Hematopoietic multipotent progenitor cell treated with erythropoietin and hydrocortisone succinate and interleukin-3 and kit ligand, for 6 days (in vitro differentiated cells): ENCODE data around the gene CD300H.

ENCODE experiments used
- DNase-seq: peaks from one replicate; pipeline ENCODE4 v3.0.0-alpha.2; 2015

The CD300H gene

DNA sequence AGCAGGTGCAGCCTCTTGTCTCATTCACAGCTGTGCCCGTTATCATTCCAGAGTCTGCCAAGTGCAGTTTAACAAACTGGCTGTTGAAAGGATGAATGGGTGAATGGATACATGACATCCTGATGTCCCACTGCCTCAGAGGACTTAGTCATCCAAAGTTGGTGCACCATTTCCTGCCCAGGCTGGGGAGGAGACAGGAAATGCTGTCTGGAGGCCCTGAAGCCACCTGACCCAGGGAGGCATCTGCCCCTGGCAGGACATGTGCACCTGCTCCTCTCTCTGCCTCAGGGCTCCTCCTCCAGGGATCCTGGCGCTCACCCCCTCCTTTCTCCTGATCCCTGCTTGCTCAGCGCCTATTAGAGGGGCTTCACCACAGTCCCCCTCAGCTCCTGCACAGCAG, 19.6 kb downstream of the CD300H start:
- no peak for DNase-seq

DNA sequence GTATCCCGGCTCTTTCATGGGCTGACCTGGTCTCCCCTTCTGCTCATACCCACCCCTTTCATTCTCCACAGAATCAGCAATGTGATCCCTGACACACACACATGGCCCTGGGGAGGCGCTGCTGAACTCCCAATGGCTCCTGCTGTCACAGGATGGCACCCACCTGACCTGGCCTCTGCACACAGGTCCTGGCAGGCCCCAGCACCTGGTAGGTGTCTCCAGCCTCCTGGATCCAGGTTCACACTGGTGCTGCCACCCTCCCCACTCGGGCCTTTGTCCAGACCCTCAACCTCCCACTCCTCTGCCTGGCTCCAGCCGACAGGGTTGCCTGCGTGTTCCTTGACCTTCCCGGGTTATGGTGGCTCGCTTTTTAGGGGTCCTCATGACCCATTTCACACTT, 20.0 kb downstream of the CD300H start:
- no peak for DNase-seq

DNA sequence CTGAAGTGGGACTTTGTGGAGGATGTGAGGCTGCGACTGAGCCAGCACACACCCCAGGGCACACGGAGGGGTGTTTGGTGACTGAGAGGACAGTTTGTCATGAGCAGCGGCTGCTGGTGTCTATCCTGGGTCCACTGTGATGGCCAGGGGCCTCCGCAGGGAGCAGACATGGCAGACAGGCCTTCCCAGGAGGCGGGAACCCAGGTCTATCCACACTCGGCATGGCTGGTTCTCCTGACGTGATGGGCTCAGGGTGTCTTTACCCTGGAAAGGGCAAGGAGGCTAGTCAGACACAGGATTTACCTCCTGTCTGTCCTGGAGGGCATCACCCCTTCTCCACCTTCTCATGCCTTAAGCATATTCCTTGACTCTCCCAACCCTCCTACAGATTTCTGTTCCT, 20.7 kb downstream of the CD300H start:
- DNase-seq, result no peak

DNA sequence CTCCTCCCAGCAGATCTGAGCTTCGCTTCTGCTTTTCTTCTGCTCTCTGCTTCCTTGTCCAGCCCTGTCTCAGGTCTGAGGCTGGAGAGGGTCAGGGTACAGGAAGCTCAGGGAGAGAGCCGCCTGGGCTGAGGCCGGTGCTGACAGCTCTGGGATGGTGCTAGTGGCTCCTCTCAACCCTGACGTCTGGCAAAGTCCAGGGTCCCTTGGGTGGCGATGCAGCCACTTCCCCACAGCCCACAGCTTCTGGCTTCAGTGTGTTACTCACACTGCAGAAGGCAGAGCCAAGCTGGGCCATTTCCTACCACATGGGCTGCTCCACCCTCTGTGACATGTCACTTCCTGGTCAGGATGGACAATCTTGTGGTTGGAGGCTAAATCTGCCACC, 21.5 kb downstream of the CD300H start, which contains the start of gene CD300C:
CD300C (minus strand) TSS at position 273 of the 388 bp plus-strand sequence. CDS start 333 bp downstream, outside the sequence.
- DNase-seq, result peak; percentile 60

DNA sequence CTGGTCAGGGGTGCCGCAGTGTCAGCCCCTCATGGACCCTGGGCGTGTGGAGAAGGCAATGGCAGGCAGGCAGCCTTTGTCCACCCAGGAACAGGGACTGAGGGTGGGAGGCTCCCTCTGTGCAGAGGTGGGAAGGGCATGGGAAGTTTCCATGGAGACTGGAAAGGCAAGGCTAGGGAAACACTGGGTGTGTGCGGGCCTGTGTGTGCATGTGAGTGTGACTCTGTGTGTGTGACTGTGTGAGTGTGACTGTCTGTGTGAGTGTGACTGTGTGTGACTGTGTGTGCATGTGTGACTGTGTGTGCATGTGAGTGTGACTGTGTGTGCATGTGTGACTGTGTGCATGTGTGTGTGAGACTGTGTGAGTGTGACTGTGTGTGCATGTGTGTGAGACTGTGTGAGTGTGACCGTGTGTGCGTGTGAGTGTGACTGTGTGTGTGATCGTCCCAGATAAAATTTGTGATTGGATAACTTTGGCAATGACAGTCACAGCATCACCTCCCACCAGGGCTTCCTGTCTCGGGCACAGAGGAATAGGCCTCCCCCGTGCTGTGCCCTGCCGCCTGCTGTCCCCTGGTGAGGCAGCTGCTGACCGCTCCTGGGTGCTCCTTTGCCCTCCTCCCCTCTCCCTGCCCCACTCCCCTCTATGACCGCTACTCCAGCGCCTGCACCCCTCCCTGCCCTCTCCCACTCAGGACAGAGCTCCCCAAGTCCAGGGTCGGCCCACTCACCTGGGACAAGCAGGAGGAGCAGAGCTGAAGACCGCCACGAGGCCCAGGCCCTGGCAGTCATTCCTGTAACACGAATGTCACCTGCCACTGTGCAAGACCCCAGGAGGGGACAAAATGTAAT, 22.1 kb downstream of the CD300H start:
- DNase-seq, result no peak

DNA sequence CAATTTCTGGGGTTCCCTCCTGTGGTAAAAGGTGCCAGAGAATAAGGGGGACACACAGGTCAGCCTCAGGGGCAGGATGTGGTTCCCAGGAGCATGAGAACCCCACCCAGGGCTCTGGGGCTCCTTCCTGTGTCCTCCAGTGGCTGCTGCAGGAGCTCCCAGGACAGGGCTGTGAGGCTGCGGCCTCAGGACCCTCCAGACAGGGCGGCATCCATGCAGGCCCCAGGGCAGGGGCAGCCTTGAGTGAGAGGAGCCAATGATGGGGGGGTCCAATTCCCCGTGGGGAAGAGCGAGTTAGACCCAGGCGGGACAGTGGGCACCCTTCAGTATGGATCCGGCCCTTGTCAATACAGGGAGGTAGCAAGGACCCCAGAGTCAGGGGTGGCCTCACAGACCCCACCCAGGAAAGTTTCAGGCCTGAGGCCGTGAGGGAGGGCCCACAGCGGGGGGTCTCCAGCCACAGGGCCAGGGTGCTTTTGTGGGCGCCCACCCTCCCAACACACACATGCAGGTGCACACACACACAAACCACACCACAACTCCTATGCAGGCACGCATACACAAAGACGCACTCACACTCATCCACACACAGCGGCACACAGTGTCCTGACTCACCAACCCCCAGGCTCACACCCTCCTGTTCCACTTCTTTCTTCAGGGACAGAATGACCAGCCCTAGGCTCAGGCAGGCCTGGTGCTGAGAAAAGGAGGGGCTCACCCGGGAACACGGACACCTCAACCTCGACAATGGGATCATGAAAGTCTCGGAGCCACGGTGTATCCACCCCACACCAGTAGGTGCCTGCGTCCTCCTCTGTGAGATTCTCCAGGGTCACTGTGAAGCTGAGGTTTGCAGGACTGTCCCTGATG, 23.2 kb downstream of the CD300H start:
- DNase-seq, result no peak

DNA sequence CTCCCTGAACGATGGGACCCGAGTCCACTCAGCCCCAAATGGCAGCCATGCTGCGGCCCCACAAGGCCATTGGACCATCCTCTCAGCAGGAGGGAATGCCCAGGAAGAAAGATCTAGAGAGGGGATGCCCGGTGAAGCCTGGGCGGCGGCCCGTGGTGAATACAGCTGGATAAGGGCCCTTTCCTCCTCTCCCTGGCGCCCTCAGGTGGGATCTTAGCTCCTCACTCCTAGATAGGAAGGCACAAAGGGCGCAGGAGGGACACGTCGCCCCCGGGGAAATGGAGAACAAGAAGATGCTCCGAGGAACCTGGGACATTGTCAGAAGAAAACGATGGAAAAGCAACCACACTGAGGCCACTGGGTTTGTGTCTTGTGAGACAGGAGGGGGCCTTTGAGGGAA, 23.9 kb downstream of the CD300H start:
- no peak for DNase-seq

DNA sequence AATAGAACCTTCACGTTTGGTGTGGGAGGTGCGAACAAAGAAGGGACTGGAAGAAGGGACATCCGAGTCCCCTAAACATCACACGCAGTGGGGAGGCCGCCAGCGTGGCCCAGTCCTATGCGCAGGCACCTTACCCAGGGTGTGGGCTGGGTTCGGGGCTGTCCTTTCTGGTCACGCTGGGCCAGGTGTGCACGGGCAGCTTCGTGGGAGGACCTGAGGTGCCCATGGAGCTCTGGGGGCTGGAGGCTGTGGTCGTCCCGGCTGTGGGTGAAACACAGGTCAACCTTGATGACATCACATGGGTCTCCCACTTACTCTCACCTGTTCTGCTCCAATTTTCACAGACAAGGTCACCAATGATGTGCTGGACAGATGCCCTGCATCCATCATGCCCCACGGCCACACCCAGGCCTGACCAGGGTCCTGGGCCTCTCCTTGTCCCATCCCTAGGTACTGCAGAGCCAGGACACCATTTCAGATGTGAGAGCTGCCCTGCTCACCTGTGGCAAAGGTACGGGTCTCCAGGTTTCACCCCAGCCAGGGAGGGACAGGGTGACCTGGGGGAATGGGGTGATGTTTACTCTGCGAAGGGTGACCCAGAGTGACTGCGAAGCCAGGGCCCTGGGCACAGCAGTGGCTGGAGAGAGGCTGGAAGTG, 24.5 kb downstream of the CD300H start:
- no peak for DNase-seq

DNA sequence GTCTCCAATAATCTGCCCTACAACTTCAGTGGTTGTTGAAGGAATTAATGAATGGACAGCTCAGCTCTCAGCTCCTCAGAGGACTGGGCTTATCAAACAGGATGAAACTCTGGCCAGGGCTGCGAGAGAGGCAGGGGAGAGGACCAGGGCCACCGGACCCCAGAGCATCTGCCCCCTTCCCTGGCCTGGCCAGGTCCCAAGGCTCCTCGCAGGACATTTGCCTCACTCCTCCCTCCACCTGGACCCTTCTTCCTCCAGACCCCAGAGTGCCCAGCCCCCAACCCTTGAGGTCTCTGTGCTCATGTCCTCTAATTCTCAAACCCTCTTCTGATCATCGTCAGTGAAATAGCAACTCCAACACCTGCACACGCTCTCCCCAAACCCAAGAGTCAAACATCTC, 25.1 kb downstream of the CD300H start:
- DNase-seq, result no peak

DNA sequence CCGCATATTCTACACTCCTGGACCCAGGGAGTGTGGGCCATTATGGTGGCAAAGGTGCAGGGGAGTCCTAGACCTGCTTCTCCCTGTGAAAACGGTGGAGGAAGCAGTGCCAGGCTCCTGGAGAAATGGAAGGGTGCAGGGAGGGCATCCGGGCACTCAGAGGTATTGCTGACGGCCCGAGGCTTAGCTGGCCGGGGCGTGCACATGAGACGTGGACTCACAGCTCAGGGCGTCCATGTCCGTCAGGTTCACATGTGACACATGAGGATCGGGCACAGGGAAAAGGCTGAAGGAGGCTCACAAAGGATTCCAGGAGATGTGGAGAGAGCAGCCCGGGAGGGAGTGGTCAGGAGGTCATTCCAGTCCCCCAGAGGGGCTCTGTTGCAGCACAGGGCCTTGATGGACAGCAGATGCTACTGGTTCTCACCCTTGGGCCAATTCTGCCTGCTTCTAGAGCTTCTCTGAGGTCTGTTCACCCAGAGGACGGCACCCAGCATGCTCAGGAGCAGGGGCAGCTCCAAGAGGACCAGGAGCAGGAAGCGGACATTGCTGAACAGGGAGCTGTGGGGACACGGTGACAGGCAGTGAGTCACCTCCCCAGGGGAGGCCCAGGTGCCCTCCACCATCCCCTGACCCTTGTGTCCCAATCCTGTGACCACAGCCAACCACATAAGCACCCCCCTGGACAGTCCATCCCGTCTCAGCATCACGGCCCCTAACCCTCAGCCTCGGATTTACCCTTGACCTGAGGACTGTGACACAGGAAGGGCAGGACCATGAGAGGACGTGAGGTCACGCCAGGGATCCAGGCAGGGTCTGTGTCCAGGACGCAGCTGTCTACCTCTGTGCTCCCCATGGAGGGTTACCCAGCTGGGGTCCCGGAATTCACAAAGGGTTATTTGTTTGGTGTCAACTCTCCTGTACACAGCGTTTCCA, 25.9 kb downstream of the CD300H start:
- no peak for DNase-seq

DNA sequence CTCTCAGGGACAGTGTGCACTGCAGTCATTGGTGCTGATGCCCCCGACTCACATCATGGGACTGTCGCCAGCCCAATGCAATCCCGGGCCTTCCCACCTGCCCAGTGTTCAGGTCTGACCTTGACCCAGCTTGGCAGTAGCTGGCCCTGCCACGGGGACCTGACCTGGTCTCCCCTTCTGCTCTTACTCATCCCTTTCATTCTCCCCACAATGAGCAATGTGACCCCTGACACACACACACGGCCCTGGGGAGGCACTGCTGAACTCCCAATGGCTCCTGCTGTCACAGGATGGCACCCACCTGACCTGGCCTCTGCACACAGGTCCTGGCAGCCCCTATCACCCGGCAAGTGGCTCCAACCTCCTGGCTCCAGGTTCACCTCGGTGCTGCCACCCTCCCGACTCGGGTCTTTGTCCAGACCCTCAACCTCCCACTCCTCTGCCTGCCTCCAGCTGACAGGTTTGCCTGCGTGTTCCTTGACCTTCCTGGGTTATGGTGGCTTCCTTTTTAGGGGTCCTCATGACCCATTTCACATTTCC, 28.0 kb downstream of the CD300H start:
- DNase-seq, result no peak

DNA sequence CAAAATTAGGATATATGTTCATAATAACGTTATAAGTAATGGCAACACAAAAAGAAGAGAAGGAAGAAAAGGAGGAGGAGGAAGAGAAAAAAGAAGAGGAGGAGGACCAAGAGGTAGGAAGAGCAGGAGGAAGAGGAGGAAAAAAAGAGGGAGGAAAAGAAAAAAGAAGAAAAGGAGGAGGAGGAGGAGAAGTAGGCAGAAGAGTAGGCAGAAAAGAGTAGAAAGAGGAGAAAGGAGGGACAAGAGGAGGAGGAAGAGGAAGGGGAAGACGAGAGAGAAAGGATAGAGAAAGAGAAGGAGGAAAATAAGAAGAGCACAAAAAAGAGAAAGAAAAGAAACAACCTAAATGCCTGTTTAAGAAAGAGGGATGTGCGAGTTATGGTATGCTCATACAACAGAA, 30.4 kb downstream of the CD300H start:
- DNase-seq, result no peak

DNA sequence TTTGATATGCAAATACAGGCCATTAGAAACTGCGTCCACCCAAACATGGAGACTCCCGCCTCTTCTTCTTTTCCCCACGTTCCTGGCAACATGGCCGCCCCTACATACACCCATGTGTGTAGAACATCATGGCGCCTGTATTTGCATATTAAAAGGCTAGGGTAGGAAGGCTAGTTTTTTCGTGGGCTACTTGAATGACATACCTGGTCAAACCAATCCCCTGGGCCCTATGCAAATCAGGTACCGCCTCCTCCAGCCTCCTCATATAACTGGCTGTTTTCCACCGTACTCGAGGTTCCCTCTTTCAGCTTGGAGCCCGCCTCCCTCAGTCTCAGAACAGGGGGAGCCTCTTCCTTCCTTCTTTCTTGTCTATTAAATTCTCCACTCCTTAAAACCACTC, 35.2 kb downstream of the CD300H start:
- peak; percentile 94 for DNase-seq

DNA sequence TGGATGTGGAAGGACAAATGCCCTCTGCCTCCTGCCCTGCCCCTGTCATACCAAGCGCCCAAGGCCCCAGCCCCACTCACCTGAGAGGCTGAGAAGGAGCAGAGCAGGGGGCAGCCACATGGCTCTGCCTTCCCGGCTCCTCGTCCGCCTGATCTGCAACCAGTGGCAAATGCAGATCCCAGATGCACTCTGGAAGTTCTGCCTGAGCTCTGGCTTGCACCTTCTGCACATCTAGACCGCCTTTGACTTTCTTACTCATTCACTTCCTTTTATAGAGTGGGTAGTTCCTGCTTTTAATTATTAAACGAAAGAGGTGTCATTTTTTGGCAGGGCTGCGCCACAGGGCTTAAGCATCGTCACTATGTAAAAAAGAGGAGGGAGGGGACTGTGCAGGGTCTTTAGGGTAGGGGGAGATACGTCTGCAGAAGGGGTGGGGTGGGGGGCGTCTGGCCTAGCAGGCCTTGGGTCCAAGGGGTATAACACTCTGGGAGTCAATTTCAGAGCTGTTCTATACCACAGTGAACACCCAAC, 36.0 kb downstream of the CD300H start, which contains the start of gene CD300LB:
CD300LB (minus strand) TSS at position 245 of the 531 bp plus-strand sequence; CDS start at position 120, 125 bp downstream.
- DNase-seq, result no peak

DNA sequence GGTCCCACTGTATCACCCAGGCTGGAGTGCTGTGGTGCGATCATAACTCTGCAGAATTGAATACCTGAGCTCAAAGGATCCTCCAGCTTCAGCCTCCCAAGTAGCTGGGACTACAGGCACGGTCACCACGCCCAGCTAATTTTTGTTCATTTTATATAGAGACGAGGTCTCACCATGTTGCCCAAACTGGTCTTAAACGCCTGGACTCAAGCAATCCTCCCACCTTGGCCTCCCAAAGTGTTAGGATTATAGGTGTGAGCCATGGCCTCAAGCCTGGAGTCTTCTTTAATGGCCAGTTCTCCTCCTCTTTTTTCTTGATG, 36.5 kb downstream of the CD300H start:
- no peak for DNase-seq

DNA sequence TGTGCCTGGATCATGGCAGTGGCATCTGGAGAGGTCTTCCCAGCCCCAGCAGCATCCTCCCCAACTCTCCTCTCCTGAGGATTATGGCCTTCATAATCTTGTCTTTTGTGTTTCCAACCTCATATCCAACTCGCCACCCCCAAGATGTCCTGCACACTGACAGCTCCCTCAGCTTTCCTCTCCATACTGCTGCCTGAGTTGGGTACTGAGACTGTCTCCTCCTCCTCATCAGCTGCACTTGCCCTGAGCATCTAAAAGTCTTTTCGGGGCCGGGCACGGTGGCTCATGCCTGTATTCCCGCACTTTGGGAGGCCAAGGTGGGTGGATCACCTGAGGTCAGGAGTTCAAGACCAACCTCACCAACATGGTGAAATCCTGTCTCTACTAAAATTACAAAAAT, 38.1 kb downstream of the CD300H start:
- DNase-seq, result no peak

DNA sequence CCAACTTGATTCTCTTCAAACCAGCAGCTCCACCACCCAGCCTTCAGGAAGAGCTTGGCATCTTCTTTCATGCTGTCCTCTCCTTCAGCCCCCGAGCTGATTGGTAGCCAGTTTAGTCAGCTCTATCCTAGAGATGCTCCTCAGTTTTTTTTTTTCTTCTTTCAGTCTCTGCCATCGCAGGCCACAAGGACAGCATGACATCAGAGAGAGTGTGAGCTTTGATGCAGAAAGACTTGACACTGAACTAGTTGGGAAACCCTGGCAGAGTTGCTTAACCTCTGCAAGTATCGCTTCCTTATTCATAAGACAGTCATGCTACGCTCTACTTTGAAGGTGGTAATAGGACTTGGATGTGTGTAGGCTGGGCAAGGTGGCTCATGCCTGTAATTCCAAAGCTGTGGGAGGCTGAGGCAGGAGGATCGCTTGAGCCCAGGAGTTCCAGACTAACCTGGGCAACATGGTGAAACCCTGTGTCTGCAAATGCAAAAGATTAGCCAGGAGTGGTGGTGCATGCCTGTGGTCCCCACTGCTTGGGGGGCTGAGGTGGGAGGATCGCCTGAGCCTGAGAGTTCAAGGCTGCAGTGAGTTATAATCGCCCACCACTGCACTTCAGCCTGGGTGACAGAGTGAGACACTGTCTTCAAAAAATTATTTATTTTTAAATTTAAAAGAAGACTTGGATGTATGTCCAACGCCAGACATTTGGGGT, 38.7 kb downstream of the CD300H start:
- DNase-seq, result peak; percentile 72

DNA sequence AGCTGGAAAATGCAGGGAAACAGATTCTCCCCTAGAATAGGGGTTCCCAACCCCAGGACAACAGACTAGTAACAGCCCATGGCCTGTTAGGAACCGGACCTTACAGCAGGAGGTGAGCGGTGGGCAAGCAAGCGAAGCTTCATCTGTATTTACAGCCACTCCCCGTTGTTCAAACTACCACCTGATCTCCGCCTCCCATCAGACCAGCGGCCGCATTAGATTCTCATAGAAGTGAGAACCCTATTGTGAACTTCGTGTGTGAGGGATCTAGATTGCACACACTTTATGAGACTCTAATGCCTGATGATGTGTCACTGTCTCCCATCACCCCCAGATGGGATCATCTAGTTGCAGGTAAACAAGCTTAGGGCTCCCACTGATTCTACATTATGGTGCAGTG, 39.6 kb downstream of the CD300H start:
- DNase-seq, result no peak

DNA sequence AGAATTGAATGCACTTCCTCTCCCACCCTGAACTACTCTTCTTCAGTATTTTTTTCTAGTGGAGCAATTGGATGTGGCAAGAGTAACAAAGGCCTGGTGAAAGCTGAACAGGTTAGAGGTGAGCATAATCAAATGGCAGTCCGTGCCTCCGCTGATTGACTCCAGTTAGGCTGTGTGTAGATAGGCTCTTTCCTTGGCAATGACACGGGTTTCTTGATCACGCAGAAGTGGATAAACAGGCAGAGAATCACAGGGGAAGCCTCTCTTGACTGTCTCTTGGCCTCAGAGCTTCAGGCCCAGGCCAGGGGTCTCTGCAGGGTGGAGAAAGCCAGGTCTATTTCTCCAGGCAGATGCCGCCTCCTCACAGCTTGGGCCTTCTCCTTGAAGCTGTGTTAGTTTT, 40.2 kb downstream of the CD300H start:
- DNase-seq, result no peak

DNA sequence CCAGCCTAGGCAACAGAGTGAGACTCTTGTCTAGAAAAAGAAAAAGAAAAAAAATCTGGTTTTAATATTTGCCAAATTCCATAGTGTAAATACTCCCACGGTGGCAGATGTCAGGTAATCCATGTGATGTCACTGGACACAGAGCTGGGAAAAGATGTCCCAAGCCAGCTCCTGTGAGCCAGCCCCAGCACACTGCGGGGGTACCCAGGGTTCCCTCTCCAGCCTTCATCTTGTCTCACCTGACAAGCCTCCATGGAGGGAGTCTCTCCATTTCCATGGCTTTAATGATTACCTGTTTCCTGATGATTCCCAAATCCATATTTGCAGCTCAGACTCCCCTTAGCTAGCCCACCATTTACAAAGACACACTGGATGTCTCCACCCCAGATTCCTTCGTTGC, 40.6 kb downstream of the CD300H start:
- DNase-seq, result no peak

DNA sequence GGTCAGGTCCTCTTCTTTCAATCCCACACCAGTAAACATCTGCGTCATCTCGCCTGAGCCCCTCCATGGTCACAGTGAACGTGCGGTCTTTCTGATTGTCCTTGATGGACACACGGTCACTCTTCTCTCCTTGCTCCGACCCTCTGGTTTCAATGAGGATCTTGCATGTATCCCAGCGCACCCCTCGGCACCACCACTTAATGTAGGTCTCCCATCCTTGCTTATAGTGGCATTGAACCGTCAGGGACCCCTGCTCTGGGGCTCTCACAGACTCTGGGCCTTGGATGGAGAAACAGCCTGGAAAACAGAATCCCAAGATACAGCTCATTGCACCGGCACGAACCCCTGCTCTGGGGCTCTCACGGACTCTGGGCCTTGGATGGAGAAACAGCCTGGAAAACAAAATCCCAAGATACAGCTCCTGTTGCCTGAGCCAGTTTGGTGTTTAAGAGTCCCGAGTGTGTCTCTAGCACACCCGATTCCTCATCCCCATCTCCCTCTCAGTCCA, 41.5 kb downstream of the CD300H start:
- DNase-seq, result no peak
